ENCODE data around the gene KBTBD12.
"Not testable (repeated sequence)": the region's sequence is repeated elsewhere in the genome, so short reads cannot be mapped to it uniquely, and the experiment has no call there.

The KBTBD12 gene

GRCh38 chr3:127915115-127915936 is at the start of gene KBTBD12:
KBTBD12 (plus strand) TSS chr3:127915232; CDS start chr3:127923062, 7,830 bp downstream.
- DNase-seq, result no peak

- DNase-seq, result no peak
Measured at GRCh38 chr3:127865941-127866340, 49.1 kb upstream of the KBTBD12 start.

GRCh38 chr3:127867412-127867811 is 47.6 kb upstream of the KBTBD12 start:
- no peak for DNase-seq

GRCh38 chr3:127867986-127868385 is 47.0 kb upstream of the KBTBD12 start:
- DNase-seq, result no peak

GRCh38 chr3:127870156-127870555 is 44.9 kb upstream of the KBTBD12 start:
- DNase-seq, result no peak

- DNase-seq, result not testable (repeated sequence)
Measured at GRCh38 chr3:127874097-127874496, 40.9 kb upstream of the KBTBD12 start.

- no peak for DNase-seq
Measured at GRCh38 chr3:127881586-127881985, 33.4 kb upstream of the KBTBD12 start.

GRCh38 chr3:127884041-127884440 is 31.0 kb upstream of the KBTBD12 start:
- DNase-seq, result no peak

- DNase-seq, result no peak
Measured at GRCh38 chr3:127886231-127886955, 28.6 kb upstream of the KBTBD12 start.

GRCh38 chr3:127886956-127887231 is 28.1 kb upstream of the KBTBD12 start:
- no peak for DNase-seq

- no peak for DNase-seq
Measured at GRCh38 chr3:127887321-127887720, 27.7 kb upstream of the KBTBD12 start.

GRCh38 chr3:127888156-127888555 is 26.9 kb upstream of the KBTBD12 start:
- no peak for DNase-seq

GRCh38 chr3:127888564-127889107 is 26.4 kb upstream of the KBTBD12 start:
- DNase-seq, result no peak

- DNase-seq, result no peak
Measured at GRCh38 chr3:127889461-127889863, 25.6 kb upstream of the KBTBD12 start.

- no peak for DNase-seq
Measured at GRCh38 chr3:127889976-127890650, 24.9 kb upstream of the KBTBD12 start.

- not testable (repeated sequence) for DNase-seq
Measured at GRCh38 chr3:127890651-127891290, 24.3 kb upstream of the KBTBD12 start.

- DNase-seq, result no peak
Measured at GRCh38 chr3:127894481-127894880, 20.6 kb upstream of the KBTBD12 start.

- no peak for DNase-seq
Measured at GRCh38 chr3:127899200-127899599, 15.8 kb upstream of the KBTBD12 start.

GRCh38 chr3:127899766-127900165 is 15.3 kb upstream of the KBTBD12 start:
- DNase-seq, result no peak

GRCh38 chr3:127900536-127900935 is 14.5 kb upstream of the KBTBD12 start:
- no peak for DNase-seq

- no peak for DNase-seq
Measured at GRCh38 chr3:127902486-127902885, 12.5 kb upstream of the KBTBD12 start.

GRCh38 chr3:127903611-127904375 is 11.2 kb upstream of the KBTBD12 start:
- DNase-seq, result no peak
